Activated naive CD4-positive, alpha-beta T cell treated with Interleukin-2 at 50 U/mL for 16 hours (primary cell): ENCODE data around the gene CAMTA1.
"Not testable (repeated sequence)": the region's sequence is repeated elsewhere in the genome, so short reads cannot be mapped to it uniquely, and the experiment has no call there.

ENCODE experiments used
- DNase-seq: peaks from one replicate; pipeline ENCODE4 v3.0.0-alpha.2; 2020

CAMTA1 gene

GRCh38 chr1:7679159-7679872 lies 894.1 kb downstream of the CAMTA1 start:
- no peak for DNase-seq

- no peak for DNase-seq
Measured at GRCh38 chr1:7679873-7680206, 894.6 kb downstream of the CAMTA1 start.

GRCh38 chr1:7680207-7680954 lies 895.1 kb downstream of the CAMTA1 start:
- DNase-seq, result peak; percentile 58

GRCh38 chr1:7680955-7681268 lies 895.7 kb downstream of the CAMTA1 start:
- no peak for DNase-seq

GRCh38 chr1:7681401-7681800 lies 896.1 kb downstream of the CAMTA1 start:
- no peak for DNase-seq

- DNase-seq, result no peak
Measured at GRCh38 chr1:7683521-7683920, 898.3 kb downstream of the CAMTA1 start.

- DNase-seq, result no peak
Measured at GRCh38 chr1:7684132-7684531, 898.9 kb downstream of the CAMTA1 start.

GRCh38 chr1:7684861-7685635 lies 899.8 kb downstream of the CAMTA1 start:
- DNase-seq, result no peak

- DNase-seq, result no peak
Measured at GRCh38 chr1:7686301-7686850, 901.1 kb downstream of the CAMTA1 start.

- DNase-seq, result no peak
Measured at GRCh38 chr1:7687411-7687810, 902.2 kb downstream of the CAMTA1 start.

- DNase-seq, result no peak
Measured at GRCh38 chr1:7688659-7689058, 903.4 kb downstream of the CAMTA1 start.

- not testable (repeated sequence) for DNase-seq
Measured at GRCh38 chr1:7689307-7689706, 904.1 kb downstream of the CAMTA1 start.

GRCh38 chr1:7690076-7690475 lies 904.8 kb downstream of the CAMTA1 start:
- DNase-seq, result no peak

GRCh38 chr1:7690496-7691182 lies 905.4 kb downstream of the CAMTA1 start:
- DNase-seq, result no peak

GRCh38 chr1:7691576-7691975 lies 906.3 kb downstream of the CAMTA1 start:
- no peak for DNase-seq

- DNase-seq, result no peak
Measured at GRCh38 chr1:7692005-7692404, 906.8 kb downstream of the CAMTA1 start.

- DNase-seq, result not testable (repeated sequence)
Measured at GRCh38 chr1:7693037-7693436, 907.8 kb downstream of the CAMTA1 start.

GRCh38 chr1:7693662-7694061 lies 908.4 kb downstream of the CAMTA1 start:
- no peak for DNase-seq

- DNase-seq, result no peak
Measured at GRCh38 chr1:7694600-7695496, 909.6 kb downstream of the CAMTA1 start.

GRCh38 chr1:7695497-7696117 lies 910.4 kb downstream of the CAMTA1 start:
- DNase-seq, result no peak

- DNase-seq, result no peak
Measured at GRCh38 chr1:7698641-7699040, 913.4 kb downstream of the CAMTA1 start.

- DNase-seq, result no peak
Measured at GRCh38 chr1:7702365-7702764, 917.1 kb downstream of the CAMTA1 start.
